Stimulated activated naive B cell treated with anti-CD40 and anti-IgM and Interleukin-4, amounts not matched to agents 10 μg/mL and 1 μg/mL and 100 μg/mL, for 72 hours (primary cell): Measurements from ENCODE around the gene PTCD1.
"Not testable (repeated sequence)": the region's sequence is repeated elsewhere in the genome, so short reads cannot be mapped to it uniquely, and the experiment has no call there.

Source experiments
- ATAC-seq, 2 donors: fragments of 150-1000 bp; cut with Tn5 transposase; replicated peaks; 2 replicates each; pipeline ENCODE4 v1.10.0; 2021; ENCODE audit warnings: moderate library complexity in 1 of 2
- DNase-seq: peaks from one replicate; pipeline ENCODE4 v3.0.0; 2021
- H3K27ac Mint-ChIP-seq: one replicate; pipeline ENCODE4 v1.8.0; 2022; ENCODE audit warnings: mild to moderate bottlenecking, mixed read lengths
- H3K27me3 Mint-ChIP-seq, 2 donors: one replicate each; pipeline ENCODE4 v1.8.0; 2022; ENCODE audit warnings: mixed read lengths in 2 of 2
- H3K36me3 Mint-ChIP-seq, 2 donors: one replicate each; pipeline ENCODE4 v1.8.0; 2022; ENCODE audit warnings: mixed read lengths in 2 of 2, mild to moderate bottlenecking in 1 of 2
- H3K4me1 Mint-ChIP-seq, 2 donors: one replicate each; pipeline ENCODE4 v1.8.0; 2022; ENCODE audit warnings: mixed read lengths in 2 of 2, mild to moderate bottlenecking in 1 of 2
- H3K4me3 Mint-ChIP-seq, 2 donors: one replicate each; pipeline ENCODE4 v1.8.0; 2022; ENCODE audit warnings: mild to moderate bottlenecking in 2 of 2, mixed read lengths in 2 of 2, moderate library complexity in 1 of 2
- H3K9me3 Mint-ChIP-seq, 2 donors: one replicate each; pipeline ENCODE4 v1.8.0; 2022; ENCODE audit warnings: mixed read lengths in 2 of 2, mild to moderate bottlenecking in 1 of 2

PTCD1 gene

GRCh38 chr7:99431756-99432540, 6.7 kb downstream of the PTCD1 start:
- not testable (repeated sequence) for H3K27me3 Mint-ChIP-seq, H3K9me3 Mint-ChIP-seq, H3K27ac Mint-ChIP-seq, DNase-seq, H3K4me3 Mint-ChIP-seq, ATAC-seq
- Mint-ChIP-seq H3K36me3 (peaks cover 31 to 45% of the 10 kb centered on the region in 2 donors), H3K4me1 (peaks cover 0 to 13% of the 10 kb centered on the region in 2 donors)

- Mint-ChIP-seq H3K27ac (no peak overlapping the region), H3K4me1 (peaks cover 0 to 6% of the 10 kb centered on the region in 2 donors), H3K36me3 (peaks cover 35 to 50% of the 10 kb centered on the region in 2 donors), H3K4me3 (no peak overlapping the region), H3K9me3 (no peaks in the 10 kb centered on the region), H3K27me3 (no peaks in the 10 kb centered on the region)
- DNase-seq: no peak
- no peak for ATAC-seq
Observed at GRCh38 chr7:99429756-99430155, 8.8 kb downstream of the PTCD1 start.

GRCh38 chr7:99428972-99429566, 9.5 kb downstream of the PTCD1 start:
- peaks cover 0 to 6% of the 10 kb centered on the region in 2 donors for H3K4me1 Mint-ChIP-seq
- DNase-seq (no peak), ATAC-seq (no peak)
- H3K27me3 Mint-ChIP-seq: no peaks in the 10 kb centered on the region
- no peak overlapping the region for H3K27ac Mint-ChIP-seq
- no peak overlapping the region for H3K4me3 Mint-ChIP-seq
- H3K9me3 Mint-ChIP-seq: no peaks in the 10 kb centered on the region
- peaks cover 39 to 52% of the 10 kb centered on the region in 2 donors for H3K36me3 Mint-ChIP-seq

- no peak for DNase-seq
- Mint-ChIP-seq H3K4me1 (no peaks in the 10 kb centered on the region), H3K9me3 (no peaks in the 10 kb centered on the region), H3K36me3 (peaks cover 44 to 47% of the 10 kb centered on the region in 2 donors), H3K4me3 (no peak overlapping the region), H3K27me3 (no peaks in the 10 kb centered on the region), H3K27ac (no peak overlapping the region)
- no peak for ATAC-seq
Observed at GRCh38 chr7:99424932-99425730, 13.5 kb downstream of the PTCD1 start.

- H3K27ac Mint-ChIP-seq: no peak overlapping the region
- no peak for DNase-seq
- no peaks in the 10 kb centered on the region for H3K27me3 Mint-ChIP-seq
- peaks cover 45 to 48% of the 10 kb centered on the region in 2 donors for H3K36me3 Mint-ChIP-seq
- no peaks in the 10 kb centered on the region for H3K9me3 Mint-ChIP-seq
- H3K4me3 Mint-ChIP-seq: no peak overlapping the region
- H3K4me1 Mint-ChIP-seq: no peaks in the 10 kb centered on the region
- no peak for ATAC-seq
Observed at GRCh38 chr7:99422625-99423024, 16.0 kb downstream of the PTCD1 start.

GRCh38 chr7:99422186-99422585, 16.4 kb downstream of the PTCD1 start:
- peaks cover 49 to 52% of the 10 kb centered on the region in 2 donors for H3K36me3 Mint-ChIP-seq
- H3K27ac Mint-ChIP-seq: no peak overlapping the region
- H3K9me3 Mint-ChIP-seq: no peaks in the 10 kb centered on the region
- DNase-seq (no peak), ATAC-seq (no peak)
- H3K4me3 Mint-ChIP-seq: no peak overlapping the region
- no peaks in the 10 kb centered on the region for H3K27me3 Mint-ChIP-seq
- no peaks in the 10 kb centered on the region for H3K4me1 Mint-ChIP-seq

GRCh38 chr7:99420986-99421385, 17.6 kb downstream of the PTCD1 start:
- DNase-seq (no peak), ATAC-seq (no peak)
- H3K9me3 Mint-ChIP-seq: no peaks in the 10 kb centered on the region
- H3K27me3 Mint-ChIP-seq: no peaks in the 10 kb centered on the region
- H3K27ac Mint-ChIP-seq: no peak overlapping the region
- H3K4me3 Mint-ChIP-seq: no peak overlapping the region
- H3K4me1 Mint-ChIP-seq: peaks cover 1 to 3% of the 10 kb centered on the region in 2 donors
- peaks cover 55 to 57% of the 10 kb centered on the region in 2 donors for H3K36me3 Mint-ChIP-seq

- Mint-ChIP-seq H3K4me3 (no peak overlapping the region), H3K4me1 (peaks cover 3 to 8% of the 10 kb centered on the region in 2 donors), H3K27ac (no peak overlapping the region), H3K27me3 (no peaks in the 10 kb centered on the region), H3K36me3 (peaks cover 54 to 59% of the 10 kb centered on the region in 2 donors), H3K9me3 (peaks cover 0 to under 1% of the 10 kb centered on the region in 2 donors)
- ATAC-seq (no peak), DNase-seq (no peak)
Observed at GRCh38 chr7:99420213-99420612, 18.4 kb downstream of the PTCD1 start.

GRCh38 chr7:99419323-99420021, 19.1 kb downstream of the PTCD1 start:
- no peak for ATAC-seq

GRCh38 chr7:99418260-99418659, 20.3 kb downstream of the PTCD1 start:
- no peaks in the 10 kb centered on the region for H3K27me3 Mint-ChIP-seq
- no peak overlapping the region for H3K4me3 Mint-ChIP-seq
- H3K36me3 Mint-ChIP-seq: peaks cover 54 to 59% of the 10 kb centered on the region in 2 donors
- DNase-seq (no peak), ATAC-seq (no peak)
- H3K9me3 Mint-ChIP-seq: peaks cover 0 to 5% of the 10 kb centered on the region in 2 donors
- H3K27ac Mint-ChIP-seq: no peak overlapping the region
- peaks cover 9 to 14% of the 10 kb centered on the region in 2 donors for H3K4me1 Mint-ChIP-seq

More at GRCh38 chr7:99419323-99420021, 19.1 kb downstream of the PTCD1 start:
- Mint-ChIP-seq H3K4me1 (peaks cover 9 to 14% of the 10 kb centered on the region in 2 donors), H3K9me3 (peaks cover 0 to 5% of the 10 kb centered on the region in 2 donors), H3K27me3 (no peaks in the 10 kb centered on the region), H3K4me3 (no peak overlapping the region), H3K36me3 (peaks cover 55 to 59% of the 10 kb centered on the region in 2 donors), H3K27ac (peak overlapping the region; percentile 81)
- DNase-seq: no peak

- ATAC-seq, H3K4me3 Mint-ChIP-seq, DNase-seq, H3K27ac Mint-ChIP-seq, H3K27me3 Mint-ChIP-seq, H3K9me3 Mint-ChIP-seq: not testable (repeated sequence)
- peaks cover 53 to 60% of the 10 kb centered on the region in 2 donors for H3K36me3 Mint-ChIP-seq
- peaks cover 13 to 19% of the 10 kb centered on the region in 2 donors for H3K4me1 Mint-ChIP-seq
Observed at GRCh38 chr7:99415513-99416127, 23.0 kb downstream of the PTCD1 start.

- peaks cover 19 to 38% of the 10 kb centered on the region in 2 donors for H3K4me1 Mint-ChIP-seq
- peaks cover 0 to 5% of the 10 kb centered on the region in 2 donors for H3K9me3 Mint-ChIP-seq
- H3K4me3 Mint-ChIP-seq: peak overlapping the region; percentile 93 to 94
- ATAC-seq (no peak), DNase-seq (no peak)
- H3K36me3 Mint-ChIP-seq: peaks cover 29 to 35% of the 10 kb centered on the region in 2 donors
- peak overlapping the region; percentile 76 for H3K27ac Mint-ChIP-seq
- no peaks in the 10 kb centered on the region for H3K27me3 Mint-ChIP-seq
Observed at GRCh38 chr7:99410635-99411034, 28.0 kb downstream of the PTCD1 start.

GRCh38 chr7:99409806-99410205, 28.8 kb downstream of the PTCD1 start:
- ATAC-seq (no peak), DNase-seq (no peak)
- Mint-ChIP-seq H3K36me3 (peaks cover 25 to 29% of the 10 kb centered on the region in 2 donors), H3K4me3 (peak overlapping the region; percentile 93 to 94), H3K4me1 (peaks cover 17 to 38% of the 10 kb centered on the region in 2 donors), H3K9me3 (no peaks in the 10 kb centered on the region), H3K27me3 (no peaks in the 10 kb centered on the region), H3K27ac (peak overlapping the region; percentile 43)
